Measurements from ENCODE around the gene ARHGEF7.

DNA sequence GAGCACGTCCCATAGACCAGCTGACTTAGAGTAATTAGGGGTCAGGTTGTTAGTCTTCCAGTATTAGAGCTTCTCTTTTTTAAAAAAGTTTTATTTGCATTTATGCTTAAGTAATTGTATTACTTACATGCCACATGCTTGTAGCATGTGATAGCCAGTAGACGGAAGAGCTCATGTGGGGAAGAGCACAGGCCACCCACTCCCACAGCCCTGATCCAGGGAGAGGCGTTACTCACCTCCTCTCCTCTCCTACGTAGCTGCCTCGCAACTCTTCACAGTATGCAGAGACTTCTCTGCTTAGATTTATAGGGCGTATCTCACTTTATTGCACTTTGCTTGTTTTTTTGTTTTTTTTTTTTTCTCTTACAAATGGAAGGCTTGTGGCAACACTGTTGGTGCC is 110.1 kb downstream of the ARHGEF7 start:
- TF ChIP-seq, protein P1, sequence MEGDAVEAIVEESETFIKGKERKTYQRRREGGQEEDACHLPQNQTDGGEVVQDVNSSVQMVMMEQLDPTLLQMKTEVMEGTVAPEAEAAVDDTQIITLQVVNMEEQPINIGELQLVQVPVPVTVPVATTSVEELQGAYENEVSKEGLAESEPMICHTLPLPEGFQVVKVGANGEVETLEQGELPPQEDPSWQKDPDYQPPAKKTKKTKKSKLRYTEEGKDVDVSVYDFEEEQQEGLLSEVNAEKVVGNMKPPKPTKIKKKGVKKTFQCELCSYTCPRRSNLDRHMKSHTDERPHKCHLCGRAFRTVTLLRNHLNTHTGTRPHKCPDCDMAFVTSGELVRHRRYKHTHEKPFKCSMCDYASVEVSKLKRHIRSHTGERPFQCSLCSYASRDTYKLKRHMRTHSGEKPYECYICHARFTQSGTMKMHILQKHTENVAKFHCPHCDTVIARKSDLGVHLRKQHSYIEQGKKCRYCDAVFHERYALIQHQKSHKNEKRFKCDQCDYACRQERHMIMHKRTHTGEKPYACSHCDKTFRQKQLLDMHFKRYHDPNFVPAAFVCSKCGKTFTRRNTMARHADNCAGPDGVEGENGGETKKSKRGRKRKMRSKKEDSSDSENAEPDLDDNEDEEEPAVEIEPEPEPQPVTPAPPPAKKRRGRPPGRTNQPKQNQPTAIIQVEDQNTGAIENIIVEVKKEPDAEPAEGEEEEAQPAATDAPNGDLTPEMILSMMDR (IDR thresholded peaks at IDR 0.05; ENCODE audit: low read length) = no peak
- TF ChIP-seq EZH2 (IDR thresholded peaks at IDR 0.05; ENCODE audit: borderline replicate concordance, low read length) = no peak
